Testis (tissue), 2 donors: ENCODE results near the gene RPS6KA5.

Experiments used
- POLR2A ChIP-seq: fragments of 450-650 bp; IDR thresholded peaks from one replicate; pipeline ENCODE4 v1.6.1; 2017; ENCODE audit warnings: antibody characterized with exemption, mild to moderate bottlenecking, moderate library complexity
- TF ChIP-seq, protein P1 (sequence below), 3 experiments: fragments of 450-650 bp in 2 of 3; fragments of 200-600 bp in 1 of 3; sonication (generic) in 1 of 3; IDR thresholded peaks; one replicate each; pipeline ENCODE4 v1.5.1; 2016 to 2019; ENCODE audit warnings: antibody characterized with exemption in 3 of 3, mild to moderate bottlenecking in 2 of 3, moderate library complexity in 1 of 3

GRCh38 chr14:90810806-90811205, 249.6 kb downstream of the RPS6KA5 start:
- no peak for TF ChIP-seq POLR2A
- TF ChIP-seq, protein P1, sequence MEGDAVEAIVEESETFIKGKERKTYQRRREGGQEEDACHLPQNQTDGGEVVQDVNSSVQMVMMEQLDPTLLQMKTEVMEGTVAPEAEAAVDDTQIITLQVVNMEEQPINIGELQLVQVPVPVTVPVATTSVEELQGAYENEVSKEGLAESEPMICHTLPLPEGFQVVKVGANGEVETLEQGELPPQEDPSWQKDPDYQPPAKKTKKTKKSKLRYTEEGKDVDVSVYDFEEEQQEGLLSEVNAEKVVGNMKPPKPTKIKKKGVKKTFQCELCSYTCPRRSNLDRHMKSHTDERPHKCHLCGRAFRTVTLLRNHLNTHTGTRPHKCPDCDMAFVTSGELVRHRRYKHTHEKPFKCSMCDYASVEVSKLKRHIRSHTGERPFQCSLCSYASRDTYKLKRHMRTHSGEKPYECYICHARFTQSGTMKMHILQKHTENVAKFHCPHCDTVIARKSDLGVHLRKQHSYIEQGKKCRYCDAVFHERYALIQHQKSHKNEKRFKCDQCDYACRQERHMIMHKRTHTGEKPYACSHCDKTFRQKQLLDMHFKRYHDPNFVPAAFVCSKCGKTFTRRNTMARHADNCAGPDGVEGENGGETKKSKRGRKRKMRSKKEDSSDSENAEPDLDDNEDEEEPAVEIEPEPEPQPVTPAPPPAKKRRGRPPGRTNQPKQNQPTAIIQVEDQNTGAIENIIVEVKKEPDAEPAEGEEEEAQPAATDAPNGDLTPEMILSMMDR (IDR thresholded peaks at IDR 0.05), result no peak
